GM12892 (cell line): ENCODE measurements around the gene SERPINI1.

ENCODE experiments used
- POLR2A ChIP-seq: IDR thresholded peaks from 2 replicates; pipeline ENCODE4 v1.6.1; 2011; ENCODE audit warnings: low read depth, low read length, control low read depth
- TAF1 ChIP-seq: IDR thresholded peaks from 2 replicates; pipeline ENCODE4 v1.6.1; 2011; ENCODE audit warnings: low read depth, mild to moderate bottlenecking, control low read depth, low read length, borderline replicate concordance

- no peak for TF ChIP-seq POLR2A
- TF ChIP-seq TAF1, result no peak
These were observed 132.5 kb downstream of the SERPINI1 start for GRCh38 chr3:167867981-167868380.
